ENCODE results near the gene NLRP6.

NLRP6 gene

GRCh38 chr11:252666-253065 lies 25.5 kb upstream of the NLRP6 start:
- ATAC-seq: no peak
- TF ChIP-seq RARB (CRISPR knock-in tag; IDR thresholded peaks at IDR 0.05): no peak
- TF ChIP-seq TSHZ2 (CRISPR knock-in tag; IDR thresholded peaks at IDR 0.05): no peak
- no peak for TF ChIP-seq OSR1 (CRISPR knock-in tag; IDR thresholded peaks at IDR 0.05)
- no peak for TF ChIP-seq TCF4 (CRISPR knock-in tag; IDR thresholded peaks at IDR 0.05; ENCODE audit: borderline replicate concordance)
- TF ChIP-seq TOX (CRISPR knock-in tag; IDR thresholded peaks at IDR 0.05; ENCODE audit: borderline replicate concordance): no peak
- TF ChIP-seq CSRNP3 (CRISPR knock-in tag; IDR thresholded peaks at IDR 0.05): no peak
- TF ChIP-seq ZNF565 (CRISPR knock-in tag; conservative IDR thresholded peaks at IDR 0.05; ENCODE audit: low read depth): no peak
- TF ChIP-seq ISL1 (CRISPR knock-in tag; IDR thresholded peaks at IDR 0.05): no peak
- TF ChIP-seq GLIS3 (CRISPR knock-in tag; IDR thresholded peaks at IDR 0.05): no peak
- no peak for TF ChIP-seq ZFP3 (CRISPR knock-in tag; IDR thresholded peaks at IDR 0.05)
- no peak for TF ChIP-seq CSDC2 (CRISPR knock-in tag; IDR thresholded peaks at IDR 0.05)
- TF ChIP-seq PATZ1 (CRISPR knock-in tag; IDR thresholded peaks at IDR 0.05; ENCODE audit: borderline replicate concordance): no peak

- no peak for TF ChIP-seq ZC3H10 (CRISPR knock-in tag; IDR thresholded peaks at IDR 0.05)
- no peak for TF ChIP-seq TOX (CRISPR knock-in tag; IDR thresholded peaks at IDR 0.05; ENCODE audit: borderline replicate concordance)
- no peak for TF ChIP-seq ZNF565 (CRISPR knock-in tag; conservative IDR thresholded peaks at IDR 0.05; ENCODE audit: low read depth)
- no peak for TF ChIP-seq SNAI2 (CRISPR knock-in tag; IDR thresholded peaks at IDR 0.05)
- no peak for TF ChIP-seq TCF4 (CRISPR knock-in tag; IDR thresholded peaks at IDR 0.05; ENCODE audit: borderline replicate concordance)
- no peak for TF ChIP-seq POU6F1 (CRISPR knock-in tag; IDR thresholded peaks at IDR 0.05; ENCODE audit: borderline replicate concordance, low read depth)
- no peak for TF ChIP-seq BACH2 (CRISPR knock-in tag; IDR thresholded peaks at IDR 0.05; ENCODE audit: borderline replicate concordance)
- no peak for TF ChIP-seq PPARA (CRISPR knock-in tag; IDR thresholded peaks at IDR 0.05; ENCODE audit: borderline replicate concordance)
- no peak for TF ChIP-seq ISL1 (CRISPR knock-in tag; IDR thresholded peaks at IDR 0.05)
- TF ChIP-seq PATZ1 (CRISPR knock-in tag; IDR thresholded peaks at IDR 0.05; ENCODE audit: borderline replicate concordance): no peak
- TF ChIP-seq ZFP30 (CRISPR knock-in tag; IDR thresholded peaks at IDR 0.05): no peak
- no peak for TF ChIP-seq ZNF70 (CRISPR knock-in tag; IDR thresholded peaks at IDR 0.05)
- TF ChIP-seq TSHZ2 (CRISPR knock-in tag; IDR thresholded peaks at IDR 0.05): no peak
- ATAC-seq: no peak; the same call in 2 of the 3 replicates
These were observed 24.9 kb upstream of the NLRP6 start for GRCh38 chr11:253160-253885.

All from SK-N-SH treated with all-trans-retinoic acid at 6 μM for 48 hours (cell line).